GM18502 (cell line): ENCODE data around the gene CHST9.
"Not testable (repeated sequence)": the region's sequence is repeated elsewhere in the genome, so short reads cannot be mapped to it uniquely, and the experiment has no call there.

Experiments used
- ATAC-seq: cut with Tn5 transposase; IDR thresholded peaks from one replicate; pipeline ENCODE4 v1.9.1; 2021; ENCODE audit warnings: mild to moderate bottlenecking; ENCODE audit not compliant: unreplicated experiment, poor library complexity

The CHST9 gene

GRCh38 chr18:27009293-27009692, 175.8 kb downstream of the CHST9 start:
- ATAC-seq = no peak

GRCh38 chr18:27008575-27008974, 176.5 kb downstream of the CHST9 start:
- ATAC-seq = no peak

DNA sequence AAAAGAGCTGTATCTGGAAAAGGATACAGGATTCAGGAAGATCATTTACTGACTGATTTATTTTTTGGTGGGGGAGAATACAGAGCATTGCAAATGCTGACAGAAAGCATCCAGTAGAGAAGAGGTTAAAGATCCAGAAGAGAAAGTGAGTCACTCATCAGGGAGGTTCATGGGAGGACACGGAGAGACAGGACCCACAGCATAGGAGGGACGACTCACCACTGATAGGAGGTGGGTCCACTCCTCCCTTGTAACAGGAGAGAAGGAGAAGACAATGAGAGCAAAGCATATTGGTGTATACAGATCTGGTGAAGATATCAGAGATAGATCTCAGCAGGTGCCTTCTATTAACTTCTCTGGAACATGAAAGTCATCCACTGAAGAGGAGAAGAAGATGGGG, 177.2 kb downstream of the CHST9 start:
- ATAC-seq = no peak

DNA sequence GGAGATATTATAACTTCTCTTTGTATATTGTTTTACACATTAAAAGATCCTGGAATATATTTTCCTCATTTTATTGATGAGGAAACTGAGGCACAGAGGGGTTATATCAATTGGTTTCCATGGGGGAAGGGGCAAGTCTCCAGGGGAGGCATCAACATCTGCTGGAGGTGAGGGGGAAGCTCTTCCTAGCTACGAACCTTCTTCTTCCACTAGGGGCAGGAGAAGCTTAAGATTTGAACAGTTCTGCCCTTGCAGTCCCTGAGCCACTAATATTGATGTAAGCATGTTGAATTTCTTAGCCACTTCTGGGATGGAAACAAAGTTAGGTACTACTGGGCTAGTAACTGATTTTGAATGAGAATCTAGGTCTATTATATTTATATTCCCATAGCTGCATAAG, 179.5 kb downstream of the CHST9 start:
- peak; percentile 60 for ATAC-seq

GRCh38 chr18:27004056-27004829, 180.9 kb downstream of the CHST9 start:
- ATAC-seq = no peak

DNA sequence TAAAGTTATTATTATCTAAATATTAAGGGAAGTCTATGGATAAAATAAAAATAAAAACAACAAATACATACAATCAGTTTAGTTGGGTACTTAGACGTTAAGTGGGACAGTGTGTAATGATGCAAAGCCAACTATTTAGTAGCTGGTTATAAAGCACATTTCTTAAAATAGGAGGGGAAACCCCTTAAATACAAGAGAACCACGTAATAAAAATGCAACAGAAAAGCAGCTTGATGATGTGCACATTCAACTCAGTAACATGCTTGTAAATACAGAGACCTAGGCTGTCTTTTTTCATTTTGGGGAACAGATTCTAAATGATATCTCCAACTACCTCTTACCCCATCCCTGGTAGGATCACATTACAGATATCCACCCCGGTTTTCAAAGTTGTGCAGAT, 185.3 kb downstream of the CHST9 start:
- ATAC-seq = no peak

DNA sequence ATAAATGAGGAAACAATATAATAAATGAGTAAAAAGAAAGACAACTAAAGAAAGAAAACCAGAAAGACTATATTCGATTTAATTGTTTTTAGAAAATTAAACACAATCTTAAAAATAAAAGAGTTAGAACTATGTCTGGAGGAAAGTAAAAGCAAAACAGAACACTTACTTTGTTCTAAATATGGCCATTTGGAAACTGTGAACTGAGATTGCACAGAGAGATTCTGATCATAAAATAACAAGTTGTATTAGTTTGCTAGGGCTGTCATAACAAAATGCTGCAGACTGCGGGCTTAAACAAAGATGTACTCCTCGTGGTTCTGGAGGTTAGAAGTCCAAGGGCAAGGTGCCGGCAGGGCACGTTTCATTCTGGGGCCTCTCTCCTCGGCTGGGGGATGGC, 191.5 kb downstream of the CHST9 start:
- peak; percentile 61 for ATAC-seq

- peak; percentile 60 for ATAC-seq
Observed at GRCh38 chr18:26992926-26993325, 192.2 kb downstream of the CHST9 start.

- ATAC-seq = no peak
Observed at GRCh38 chr18:26989842-26990241, 195.3 kb downstream of the CHST9 start.

DNA sequence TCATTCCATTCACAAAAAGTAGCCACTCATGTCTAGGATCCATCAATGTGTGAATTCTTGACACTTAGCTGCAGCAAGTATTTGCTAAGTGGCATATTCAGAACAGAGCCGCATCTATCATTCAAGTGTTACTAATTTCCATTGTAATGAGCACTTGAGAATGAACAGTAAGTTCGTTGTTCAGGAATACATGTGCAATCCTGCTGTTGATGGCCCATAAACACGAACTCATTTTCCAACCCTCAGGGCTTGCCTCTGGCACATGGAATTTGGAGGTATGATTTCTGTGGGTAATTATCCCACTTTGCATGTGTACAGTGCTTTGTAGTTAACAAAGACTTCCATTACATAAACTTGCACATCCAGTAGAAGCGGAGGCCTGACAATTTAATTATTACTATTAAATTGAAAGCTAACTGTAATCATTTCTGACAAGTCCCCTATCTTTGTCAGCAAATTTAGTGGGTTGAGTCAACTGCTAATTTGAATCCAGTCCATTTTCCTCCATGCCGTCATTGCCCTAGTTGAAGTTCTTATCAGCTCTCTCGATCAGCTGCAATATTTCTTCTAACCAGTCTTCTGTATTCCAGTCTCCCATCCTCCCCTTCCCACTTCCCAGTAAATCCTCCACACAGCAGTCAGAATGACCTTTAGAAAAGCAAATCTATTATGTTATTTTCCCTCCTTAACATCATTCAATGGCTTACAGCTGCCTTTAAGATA, 203.6 kb downstream of the CHST9 start:
- no peak for ATAC-seq

GRCh38 chr18:26978812-26979341, 206.2 kb downstream of the CHST9 start:
- peak; percentile 99 for ATAC-seq

GRCh38 chr18:26977781-26978180, 207.3 kb downstream of the CHST9 start:
- ATAC-seq = no peak

GRCh38 chr18:26976206-26976605, 208.9 kb downstream of the CHST9 start:
- no peak for ATAC-seq

DNA sequence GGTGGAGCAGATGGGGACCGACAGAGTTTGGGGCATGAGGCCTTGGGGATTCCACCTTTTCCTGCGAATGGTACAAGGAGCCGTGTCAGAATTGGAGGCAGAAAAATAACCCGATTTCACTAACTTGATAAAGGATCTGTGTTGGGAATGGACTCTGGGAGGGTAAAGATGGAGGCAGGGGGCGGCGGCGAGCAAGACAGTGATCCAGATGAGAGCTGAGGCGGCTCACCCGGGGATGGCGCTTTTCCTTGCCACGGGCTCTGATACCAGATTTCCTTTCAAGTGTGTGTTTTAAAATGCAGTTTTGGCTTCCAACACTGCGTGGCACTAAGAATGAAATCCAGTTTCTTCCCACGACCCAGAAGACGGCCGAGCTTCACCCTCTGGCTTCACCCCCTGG, 212.6 kb downstream of the CHST9 start:
- not testable (repeated sequence) for ATAC-seq

DNA sequence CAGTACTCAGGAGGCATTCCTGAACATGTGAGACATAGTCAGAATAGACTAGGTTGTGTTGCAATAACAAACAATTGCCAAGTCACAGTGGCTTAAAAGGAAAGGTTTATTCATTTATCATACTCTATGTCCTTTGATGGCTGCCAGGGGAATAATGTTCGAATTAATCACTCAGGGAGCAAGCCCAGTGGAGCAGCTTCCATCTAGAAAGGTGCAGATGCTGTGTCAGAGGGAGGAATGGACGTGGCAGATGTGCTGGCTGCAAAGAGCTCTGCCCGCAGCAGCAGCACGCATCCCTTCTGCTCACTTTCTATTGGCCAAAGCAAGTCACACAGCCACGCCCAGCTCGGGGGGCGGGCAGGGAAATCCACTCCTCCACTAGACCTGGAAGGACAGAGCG, 213.7 kb downstream of the CHST9 start:
- ATAC-seq = no peak

DNA sequence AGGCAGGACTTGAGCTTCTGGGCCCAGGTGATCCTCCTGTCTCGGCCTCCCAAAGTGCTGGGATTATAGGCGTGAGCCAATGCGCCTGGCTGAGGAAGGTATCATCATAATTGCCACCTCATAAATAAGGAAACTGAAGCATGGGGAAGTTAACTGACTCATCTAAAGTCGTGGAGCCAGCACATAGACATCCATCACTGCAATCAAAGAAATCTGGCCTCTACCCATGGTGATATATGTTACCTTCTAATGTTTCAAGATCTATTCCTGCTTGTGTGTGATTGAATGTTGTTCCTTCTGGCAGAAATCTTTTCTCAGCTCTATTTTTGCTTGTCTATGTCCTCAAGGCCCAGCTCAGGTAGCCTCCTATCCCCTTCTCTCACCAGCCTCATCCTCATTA, 214.5 kb downstream of the CHST9 start:
- ATAC-seq = no peak

DNA sequence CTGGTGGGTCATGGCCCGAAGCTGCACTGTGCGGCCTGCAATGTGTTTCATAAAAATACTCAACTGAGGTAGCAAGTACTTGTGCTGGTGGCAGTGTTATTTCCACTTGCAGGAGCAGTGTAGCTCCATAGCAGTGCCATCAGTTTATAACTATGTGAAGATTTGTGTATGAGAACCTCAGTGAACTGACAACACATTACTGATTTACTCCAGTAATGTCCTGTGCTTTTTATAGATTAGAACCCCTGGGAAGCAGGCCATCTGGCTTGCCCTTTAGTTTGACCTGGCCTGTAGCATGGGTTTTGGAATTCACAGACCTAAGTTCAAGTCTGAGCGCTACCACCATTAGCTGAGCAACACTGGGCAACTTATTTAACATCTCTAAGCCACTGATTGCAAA, 219.9 kb downstream of the CHST9 start:
- ATAC-seq = no peak

DNA sequence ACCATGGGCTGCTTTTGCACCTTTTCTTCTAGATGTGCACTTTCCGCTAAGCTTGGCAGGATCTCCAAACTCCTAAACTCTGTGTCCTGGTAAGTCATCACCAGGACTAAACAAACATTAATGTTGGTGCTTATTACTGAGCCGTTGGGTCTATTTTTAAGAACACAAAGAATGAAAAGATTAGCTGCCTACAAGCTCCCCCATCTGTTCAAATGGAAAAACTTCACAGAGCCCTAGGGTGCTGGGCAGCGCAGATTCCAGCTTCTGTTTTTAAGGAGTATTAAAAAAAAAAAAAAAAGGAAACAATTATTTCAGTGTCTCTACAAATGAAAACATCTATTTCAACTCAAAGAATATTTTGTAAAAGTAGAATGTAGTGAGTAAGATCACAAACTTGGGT, 221.8 kb downstream of the CHST9 start:
- ATAC-seq = no peak

GRCh38 chr18:26961839-26962238, 223.3 kb downstream of the CHST9 start:
- ATAC-seq = no peak

DNA sequence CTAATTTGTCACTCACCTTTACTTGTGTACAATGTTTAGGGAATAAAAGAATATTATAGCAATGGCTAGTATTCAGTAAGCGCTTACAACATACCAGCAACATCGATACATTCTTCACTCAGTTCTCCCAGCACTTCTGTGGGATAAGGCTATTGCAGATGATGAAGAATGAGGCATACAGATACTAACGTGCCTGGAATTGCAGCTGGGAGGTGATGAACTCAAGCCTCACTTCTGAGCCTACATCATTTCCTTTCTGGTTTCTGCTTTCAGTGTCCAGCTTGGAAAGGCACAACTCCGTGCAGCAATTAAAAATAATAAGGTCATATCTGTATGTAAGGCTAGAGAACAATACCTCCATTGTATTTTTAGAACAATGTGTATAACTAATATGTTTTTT, 224.2 kb downstream of the CHST9 start:
- no peak for ATAC-seq

DNA sequence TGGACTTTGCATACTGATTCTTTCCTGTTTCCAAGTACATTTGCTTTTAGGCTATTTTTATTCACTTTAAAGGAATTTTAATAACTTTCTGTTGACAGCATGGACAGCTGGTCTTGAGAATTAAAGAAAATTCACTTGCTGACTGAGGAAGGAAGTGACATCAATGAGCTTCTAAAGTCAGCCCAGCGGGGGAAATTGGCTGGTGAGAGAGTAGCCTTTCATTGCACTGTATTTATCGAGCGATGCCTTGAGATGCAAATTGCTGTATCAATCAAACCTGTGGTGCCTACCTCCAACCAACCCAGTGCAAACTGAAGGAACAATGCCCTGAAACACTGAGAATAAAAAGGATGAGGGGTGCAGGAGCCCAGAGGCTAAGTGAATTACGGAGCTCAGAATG, 228.2 kb downstream of the CHST9 start:
- ATAC-seq = no peak

DNA sequence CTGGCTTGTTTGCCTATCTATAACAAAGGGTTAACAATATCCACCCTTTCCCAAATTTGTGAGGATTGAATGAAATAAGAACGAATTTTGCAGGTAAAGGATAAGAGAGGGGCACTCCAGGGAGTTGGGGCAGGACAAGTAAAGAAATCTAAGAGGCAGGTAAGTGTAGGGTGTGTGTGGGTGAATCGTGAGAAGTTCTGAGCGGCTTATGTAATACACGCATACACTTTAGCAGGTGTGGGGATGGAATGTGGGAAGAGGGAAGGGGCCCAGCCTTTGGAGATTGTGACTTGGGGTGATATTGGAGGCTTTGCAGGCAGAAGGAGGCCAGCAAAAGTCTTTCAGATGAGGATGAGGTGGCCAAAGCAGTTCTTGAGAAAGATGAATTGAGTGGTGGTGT, 236.4 kb downstream of the CHST9 start:
- no peak for ATAC-seq
